ENCODE data around the gene SLC26A5.
"Not testable (repeated sequence)": the region's sequence is repeated elsewhere in the genome, so short reads cannot be mapped to it uniquely, and the experiment has no call there.

The SLC26A5 gene

GRCh38 chr7:103432712-103433111 is 13.3 kb downstream of the SLC26A5 start:
- Mint-ChIP-seq H3K9me3 (peaks cover 0 to 3% of the 10 kb centered on the region in 2 donors), H3K27me3 (peaks cover 17 to 23% of the 10 kb centered on the region in 2 donors), H3K36me3 (no peaks in the 10 kb centered on the region), H3K27ac (no peak overlapping the region), H3K4me1 (peaks cover 5 to 11% of the 10 kb centered on the region in 2 donors), H3K4me3 (no peak overlapping the region)
- ATAC-seq (replicated peaks) = peak; percentile 77 to 78
- no peak for DNase-seq

- H3K4me1 Mint-ChIP-seq = no peaks in the 10 kb centered on the region
- H3K36me3 Mint-ChIP-seq = no peaks in the 10 kb centered on the region
- no peak overlapping the region for H3K27ac Mint-ChIP-seq
- ATAC-seq (replicated peaks) (no peak), DNase-seq (no peak)
- H3K27me3 Mint-ChIP-seq = peaks cover 17% of the 10 kb centered on the region in 2 donors
- no peak overlapping the region for H3K4me3 Mint-ChIP-seq
- no peaks in the 10 kb centered on the region for H3K9me3 Mint-ChIP-seq
These were observed 20.8 kb downstream of the SLC26A5 start for GRCh38 chr7:103425177-103425576.

GRCh38 chr7:103423467-103424179 is 22.4 kb downstream of the SLC26A5 start:
- Mint-ChIP-seq H3K4me3 (no peak overlapping the region), H3K9me3 (no peaks in the 10 kb centered on the region), H3K27me3 (peaks cover 17 to 21% of the 10 kb centered on the region in 2 donors), H3K27ac (no peak overlapping the region), H3K4me1 (no peaks in the 10 kb centered on the region), H3K36me3 (no peaks in the 10 kb centered on the region)
- no peak for DNase-seq
- no peak for ATAC-seq (replicated peaks)

GRCh38 chr7:103420857-103421384 is 25.1 kb downstream of the SLC26A5 start:
- H3K27ac Mint-ChIP-seq = no peak overlapping the region
- no peaks in the 10 kb centered on the region for H3K36me3 Mint-ChIP-seq
- no peaks in the 10 kb centered on the region for H3K9me3 Mint-ChIP-seq
- no peaks in the 10 kb centered on the region for H3K4me1 Mint-ChIP-seq
- H3K4me3 Mint-ChIP-seq = no peak overlapping the region
- DNase-seq (no peak), ATAC-seq (replicated peaks) (no peak)
- H3K27me3 Mint-ChIP-seq = peaks cover 16 to 27% of the 10 kb centered on the region in 2 donors

GRCh38 chr7:103418241-103418640 is 27.8 kb downstream of the SLC26A5 start:
- DNase-seq (no peak), ATAC-seq (replicated peaks) (no peak)
- Mint-ChIP-seq H3K4me3 (no peak overlapping the region), H3K36me3 (no peaks in the 10 kb centered on the region), H3K4me1 (no peaks in the 10 kb centered on the region), H3K27ac (no peak overlapping the region), H3K27me3 (peaks cover 16 to 39% of the 10 kb centered on the region in 2 donors), H3K9me3 (no peaks in the 10 kb centered on the region)

- Mint-ChIP-seq H3K27me3 (peaks cover 12 to 38% of the 10 kb centered on the region in 2 donors), H3K27ac (no peak overlapping the region), H3K4me3 (no peak overlapping the region), H3K4me1 (no peaks in the 10 kb centered on the region), H3K36me3 (no peaks in the 10 kb centered on the region), H3K9me3 (no peaks in the 10 kb centered on the region)
- DNase-seq = no peak
- no peak for ATAC-seq (replicated peaks)
These were observed 32.6 kb downstream of the SLC26A5 start for GRCh38 chr7:103413407-103413806.

DNA sequence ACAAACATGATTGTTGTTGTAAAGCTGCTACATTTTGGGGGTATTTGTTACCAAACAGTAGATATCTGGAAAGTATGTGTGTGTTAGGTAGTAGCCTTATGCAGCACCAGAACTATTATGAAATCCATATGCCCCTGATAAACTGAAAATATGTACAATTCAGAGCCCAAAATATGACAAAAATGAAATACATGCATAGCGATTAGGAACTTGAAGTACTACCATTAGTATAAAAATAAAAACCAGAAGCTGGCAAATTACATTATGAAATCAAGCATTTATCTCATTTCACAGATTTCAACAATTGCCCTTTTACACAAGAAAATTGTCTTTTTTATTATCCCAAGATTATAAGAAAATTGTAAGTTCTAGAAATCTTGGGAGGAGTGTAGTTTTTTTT is 33.9 kb downstream of the SLC26A5 start:
- H3K9me3 Mint-ChIP-seq = no peaks in the 10 kb centered on the region
- H3K27ac Mint-ChIP-seq = no peak overlapping the region
- no peaks in the 10 kb centered on the region for H3K4me1 Mint-ChIP-seq
- H3K36me3 Mint-ChIP-seq = no peaks in the 10 kb centered on the region
- DNase-seq (no peak), ATAC-seq (replicated peaks) (no peak)
- no peak overlapping the region for H3K4me3 Mint-ChIP-seq
- peaks cover 7 to 33% of the 10 kb centered on the region in 2 donors for H3K27me3 Mint-ChIP-seq

GRCh38 chr7:103405789-103406613 is 40.0 kb downstream of the SLC26A5 start:
- not testable (repeated sequence) for H3K27ac Mint-ChIP-seq; H3K36me3 Mint-ChIP-seq; H3K4me1 Mint-ChIP-seq; H3K9me3 Mint-ChIP-seq; ATAC-seq (replicated peaks); H3K4me3 Mint-ChIP-seq; DNase-seq
- peaks cover 26 to 36% of the 10 kb centered on the region in 2 donors for H3K27me3 Mint-ChIP-seq

- not testable (repeated sequence) for H3K4me1 Mint-ChIP-seq; DNase-seq; H3K9me3 Mint-ChIP-seq; H3K27ac Mint-ChIP-seq; H3K36me3 Mint-ChIP-seq; H3K4me3 Mint-ChIP-seq; ATAC-seq (replicated peaks)
- peaks cover 17 to 19% of the 10 kb centered on the region in 2 donors for H3K27me3 Mint-ChIP-seq
These were observed 46.3 kb downstream of the SLC26A5 start for GRCh38 chr7:103399687-103400086.

GRCh38 chr7:103398483-103399127 is 47.4 kb downstream of the SLC26A5 start:
- no peaks in the 10 kb centered on the region for H3K36me3 Mint-ChIP-seq
- no peak overlapping the region for H3K27ac Mint-ChIP-seq
- DNase-seq = no peak
- peaks cover 12% of the 10 kb centered on the region in 2 donors for H3K27me3 Mint-ChIP-seq
- H3K4me1 Mint-ChIP-seq = no peaks in the 10 kb centered on the region
- no peak overlapping the region for H3K4me3 Mint-ChIP-seq
- no peak for ATAC-seq (replicated peaks)
- H3K9me3 Mint-ChIP-seq = peaks cover 0 to 7% of the 10 kb centered on the region in 2 donors

DNA sequence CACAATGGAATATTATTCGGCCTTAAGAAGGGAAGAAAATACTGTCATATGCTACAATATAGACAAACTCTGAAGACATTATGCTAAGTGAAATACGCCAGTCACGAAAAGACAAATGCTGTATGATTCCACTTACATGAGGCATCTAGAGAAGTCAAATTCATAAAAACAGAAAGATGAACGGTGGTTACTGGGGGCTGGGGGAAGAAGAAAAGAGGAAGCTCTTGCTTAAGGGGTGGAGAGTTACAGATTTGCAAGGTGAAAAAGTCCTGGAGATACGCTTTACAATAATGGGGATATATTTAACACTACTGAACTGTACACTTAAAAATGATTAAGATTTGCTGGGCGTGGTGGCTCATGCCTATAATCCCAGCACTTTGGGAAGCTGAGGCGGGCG is 49.5 kb downstream of the SLC26A5 start:
- Mint-ChIP-seq H3K27ac (no peak overlapping the region), H3K4me1 (no peaks in the 10 kb centered on the region), H3K27me3 (peaks cover 0 to 5% of the 10 kb centered on the region in 2 donors), H3K4me3 (no peak overlapping the region), H3K36me3 (no peaks in the 10 kb centered on the region), H3K9me3 (peaks cover 0 to 7% of the 10 kb centered on the region in 2 donors)
- no peak for ATAC-seq (replicated peaks)
- DNase-seq = no peak

GRCh38 chr7:103395071-103395470 is 50.9 kb downstream of the SLC26A5 start:
- Mint-ChIP-seq H3K27me3 (peaks cover 0 to 9% of the 10 kb centered on the region in 2 donors), H3K4me1 (no peaks in the 10 kb centered on the region), H3K27ac (no peak overlapping the region), H3K9me3 (peaks cover 0 to 3% of the 10 kb centered on the region in 2 donors), H3K36me3 (no peaks in the 10 kb centered on the region), H3K4me3 (no peak overlapping the region)
- ATAC-seq (replicated peaks) (no peak), DNase-seq (no peak)

DNA sequence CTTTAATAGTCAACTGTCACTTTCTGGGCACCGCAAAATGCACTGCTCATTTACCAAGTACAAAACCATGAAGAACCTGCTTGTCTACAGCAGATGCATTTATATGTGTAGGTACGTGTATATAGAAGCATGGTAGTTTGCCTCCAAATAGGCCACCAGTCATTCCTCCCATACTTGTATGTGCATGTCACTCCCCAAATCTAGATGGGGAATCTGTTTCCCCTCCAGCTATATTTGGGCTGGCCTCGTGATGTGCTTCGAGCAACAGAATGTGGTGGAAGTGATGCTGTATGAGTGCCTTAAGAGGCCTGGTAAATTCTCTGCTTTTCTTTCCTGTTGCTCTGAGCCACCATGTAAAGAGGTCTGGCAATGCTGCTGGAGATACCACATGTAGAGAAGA is 51.4 kb downstream of the SLC26A5 start:
- H3K4me3 Mint-ChIP-seq = no peak overlapping the region
- no peaks in the 10 kb centered on the region for H3K36me3 Mint-ChIP-seq
- ATAC-seq (replicated peaks) (no peak), DNase-seq (no peak)
- H3K27me3 Mint-ChIP-seq = peaks cover 2 to 10% of the 10 kb centered on the region in 2 donors
- H3K9me3 Mint-ChIP-seq = peaks cover 0 to under 1% of the 10 kb centered on the region in 2 donors
- H3K27ac Mint-ChIP-seq = no peak overlapping the region
- no peaks in the 10 kb centered on the region for H3K4me1 Mint-ChIP-seq

DNA sequence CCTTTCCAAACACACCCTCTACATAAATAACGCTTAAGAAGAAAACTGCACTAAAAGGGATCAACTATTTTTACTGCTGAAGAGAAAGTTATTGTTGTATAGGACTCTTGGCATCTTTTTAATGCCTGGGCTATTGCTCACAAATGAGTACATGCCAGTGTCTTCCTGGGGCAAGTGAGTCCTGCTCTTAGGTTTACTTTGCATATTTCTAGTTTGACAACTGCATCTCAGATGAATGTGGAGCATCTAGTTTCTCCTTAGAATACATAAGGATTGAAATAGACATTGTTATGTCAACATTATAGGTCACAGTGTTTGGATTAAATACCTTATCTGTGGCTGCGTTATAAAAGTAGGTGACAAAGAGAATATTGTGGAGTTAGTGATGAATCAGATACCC is 54.0 kb downstream of the SLC26A5 start:
- H3K4me3 Mint-ChIP-seq = no peak overlapping the region
- no peaks in the 10 kb centered on the region for H3K4me1 Mint-ChIP-seq
- H3K36me3 Mint-ChIP-seq = no peaks in the 10 kb centered on the region
- ATAC-seq (replicated peaks) (no peak), DNase-seq (no peak)
- peaks cover 8 to 21% of the 10 kb centered on the region in 2 donors for H3K27me3 Mint-ChIP-seq
- H3K27ac Mint-ChIP-seq = no peak overlapping the region
- no peaks in the 10 kb centered on the region for H3K9me3 Mint-ChIP-seq
